Hepatic stellate cell (primary cell): ENCODE results near the gene B9D1.

ENCODE experiments used
- DNase-seq: peaks from one replicate; pipeline ENCODE4 v3.0.0; 2011; ENCODE audit warnings: low spot score

B9D1 gene, protein sequence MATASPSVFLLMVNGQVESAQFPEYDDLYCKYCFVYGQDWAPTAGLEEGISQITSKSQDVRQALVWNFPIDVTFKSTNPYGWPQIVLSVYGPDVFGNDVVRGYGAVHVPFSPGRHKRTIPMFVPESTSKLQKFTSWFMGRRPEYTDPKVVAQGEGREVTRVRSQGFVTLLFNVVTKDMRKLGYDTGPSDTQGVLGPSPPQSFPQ

DNA sequence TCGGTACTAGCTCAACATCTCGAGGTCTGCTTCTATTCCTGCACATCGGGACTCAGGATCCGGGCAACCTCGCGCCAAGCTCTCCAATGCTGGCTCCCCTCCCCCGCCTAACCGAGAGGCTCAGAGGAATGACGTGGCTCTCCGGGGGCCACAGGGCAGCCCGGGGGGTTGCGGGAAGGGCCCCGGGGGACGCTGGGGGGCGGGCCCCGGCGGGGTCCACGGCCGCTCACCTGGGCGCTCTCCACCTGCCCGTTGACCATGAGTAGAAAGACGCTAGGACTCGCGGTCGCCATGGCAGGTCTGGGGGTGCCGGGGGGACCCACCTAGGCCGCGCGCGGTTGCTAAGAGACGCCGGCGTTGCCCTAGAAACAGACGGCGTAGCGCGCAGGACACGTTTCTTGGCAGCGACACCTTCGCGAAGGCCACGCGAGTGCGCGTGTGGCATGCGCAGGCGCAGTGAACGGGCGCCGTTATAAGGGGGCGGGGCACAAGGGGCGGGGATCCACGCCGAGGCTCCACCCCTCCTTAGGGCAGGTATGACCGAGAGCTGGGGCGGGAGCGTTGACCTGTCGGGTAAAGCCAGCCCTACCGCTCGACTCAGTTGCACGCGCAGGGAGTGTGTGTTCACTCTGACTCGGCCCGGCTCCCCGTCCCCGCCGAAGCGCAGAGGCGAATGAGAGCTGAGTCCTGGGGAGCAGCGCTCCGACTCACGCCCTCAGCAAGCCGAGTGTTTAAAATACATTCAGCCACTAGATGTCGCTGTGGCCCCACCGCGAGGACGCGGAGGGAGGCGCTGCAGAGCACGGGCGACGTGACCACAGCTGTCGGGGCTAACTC lies at the start of gene B9D1:
TSS of gene B9D1 (minus strand) at position 447 of the 837 bp plus-strand sequence. CDS start at position 293, 154 bp downstream.
- peak; percentile 93 for DNase-seq

DNA sequence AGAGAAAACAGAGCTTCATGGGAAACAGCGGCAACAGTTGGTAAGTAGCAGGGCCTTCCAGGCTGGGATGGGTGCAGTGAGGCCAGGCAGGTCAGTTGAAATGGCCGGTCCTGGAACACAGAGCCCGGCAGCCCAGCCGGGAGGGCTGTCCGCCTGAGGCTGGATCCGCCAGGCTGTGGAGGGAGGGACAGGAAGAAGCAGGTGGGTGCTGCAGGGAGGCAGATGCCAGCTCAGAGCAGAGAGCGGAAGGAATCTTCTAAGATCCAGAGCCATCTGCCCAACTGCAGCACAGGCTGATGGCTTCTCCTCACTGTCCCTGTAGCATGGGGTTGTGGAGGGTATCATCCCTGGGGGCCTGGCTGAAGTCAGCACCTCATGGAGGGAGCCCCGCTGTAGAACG lies 49.1 kb upstream of the B9D1 start:
- DNase-seq = no peak

DNA sequence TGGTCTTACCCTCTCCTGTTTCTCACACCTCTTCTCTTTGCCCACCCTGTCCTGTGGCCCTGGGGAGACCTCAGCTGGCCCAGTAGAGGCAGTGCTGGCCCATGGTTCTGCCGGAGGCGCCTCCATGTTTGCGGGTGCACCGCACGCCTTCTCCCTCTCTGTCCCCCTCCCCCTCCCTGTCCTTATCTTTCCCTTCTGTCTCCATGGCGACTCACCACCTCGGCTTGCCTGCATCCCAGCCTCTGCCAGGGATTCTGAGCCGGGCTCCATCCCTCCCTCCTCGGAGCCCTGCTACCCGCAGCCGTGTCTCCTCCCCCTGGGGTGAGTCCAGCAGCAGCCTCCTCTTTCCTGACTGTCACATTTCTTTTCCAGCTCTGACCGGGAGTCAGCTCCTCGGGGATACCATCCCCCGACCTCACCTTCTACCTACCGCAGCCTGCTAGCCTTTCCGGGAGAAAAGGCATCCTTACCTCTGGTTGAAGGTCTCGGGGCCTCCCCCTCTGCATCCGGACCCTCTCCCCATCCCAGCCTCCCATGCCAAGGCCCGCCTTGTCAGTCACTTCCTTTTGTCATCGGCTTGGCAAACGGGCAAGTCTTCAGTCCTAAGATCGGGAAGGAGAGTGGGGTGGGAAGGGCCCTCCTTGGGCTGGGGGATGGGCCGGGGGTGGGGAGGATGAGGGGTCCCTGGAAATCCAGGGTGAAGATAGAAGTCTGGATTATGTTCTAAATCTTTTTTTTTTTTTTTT lies 48.5 kb upstream of the B9D1 start, which contains the start of gene RNF112:
TSS of gene RNF112 (plus strand) at position 358 of the 746 bp plus-strand sequence. CDS start at position 535, 177 bp downstream.
- peak; percentile 65 for DNase-seq

DNA sequence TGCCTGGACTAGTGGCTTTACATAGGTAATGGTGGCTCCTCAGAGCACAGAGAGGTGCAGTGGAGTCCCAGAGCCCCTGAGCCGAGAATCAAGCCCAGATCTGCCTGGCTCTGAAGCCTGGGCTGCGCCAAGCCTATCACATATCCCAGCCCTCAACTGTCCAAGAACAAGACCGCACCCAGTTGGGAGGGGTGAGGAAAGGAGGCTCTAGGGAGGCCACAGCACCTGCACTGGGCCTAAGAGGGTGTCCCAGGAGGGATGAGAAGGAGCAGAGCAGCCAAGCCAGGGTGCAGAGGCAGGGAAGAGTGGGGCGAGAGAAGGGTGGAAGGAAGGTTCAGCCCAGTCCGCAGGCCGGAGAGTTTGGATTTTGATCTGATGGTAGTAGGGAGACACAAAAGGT lies 47.6 kb upstream of the B9D1 start:
- DNase-seq = no peak

DNA sequence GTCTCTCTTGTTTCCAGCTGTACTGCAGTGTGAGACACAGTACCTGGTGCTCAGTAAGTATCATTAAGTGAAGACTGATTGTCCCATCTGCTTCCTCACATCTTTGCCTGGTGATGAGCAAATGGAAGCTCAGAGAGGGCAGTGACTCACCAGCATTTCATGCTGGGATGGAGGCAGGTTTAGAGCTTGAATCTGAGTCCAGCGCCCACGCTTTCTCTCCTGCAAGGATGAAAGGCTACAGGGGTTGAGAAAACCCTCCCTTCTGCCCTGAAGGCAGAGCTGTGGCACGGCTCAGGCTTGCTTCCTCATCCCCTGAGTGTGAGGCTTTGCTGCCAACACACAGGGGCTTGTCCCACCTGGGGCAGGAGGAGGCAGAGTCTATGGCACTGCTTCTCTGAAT lies 47.0 kb upstream of the B9D1 start:
- DNase-seq = no peak

DNA sequence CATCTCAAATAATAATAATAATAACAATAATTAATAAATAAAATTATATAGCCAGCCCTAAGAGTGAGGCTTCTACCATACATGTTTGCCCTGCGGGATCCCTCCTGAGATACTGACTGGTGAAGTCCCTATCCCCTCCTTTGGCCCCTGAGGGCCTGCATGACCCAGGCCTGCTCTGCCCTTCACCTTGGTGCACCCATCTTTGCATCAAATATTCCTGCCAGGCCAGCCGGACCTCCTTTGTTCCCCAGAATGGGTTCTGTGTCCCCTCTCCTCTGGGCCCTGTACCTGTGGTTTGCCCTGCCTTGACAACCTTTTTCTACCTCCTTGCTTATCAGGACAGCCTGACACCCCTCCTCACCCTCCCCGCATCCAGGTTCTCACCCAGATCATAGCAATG lies 46.5 kb upstream of the B9D1 start:
- no peak for DNase-seq

DNA sequence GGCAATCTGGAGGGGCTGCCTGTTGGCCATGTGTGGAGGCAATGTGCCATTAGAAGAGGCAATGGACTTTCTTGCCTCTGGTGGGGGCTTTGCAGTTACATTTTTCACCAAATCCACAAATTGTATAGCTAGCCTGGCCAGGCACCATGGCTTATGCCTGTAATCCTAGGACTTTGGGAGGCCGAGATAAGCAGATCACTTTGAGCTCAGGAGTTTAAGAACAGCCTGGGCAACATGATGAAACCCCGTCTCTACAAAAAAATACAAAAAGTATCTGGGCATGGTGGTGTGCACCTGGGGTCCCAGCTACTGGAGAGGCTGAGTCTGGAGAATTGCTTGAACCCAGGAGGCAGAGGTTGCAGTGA lies 45.8 kb upstream of the B9D1 start:
- DNase-seq = no peak

DNA sequence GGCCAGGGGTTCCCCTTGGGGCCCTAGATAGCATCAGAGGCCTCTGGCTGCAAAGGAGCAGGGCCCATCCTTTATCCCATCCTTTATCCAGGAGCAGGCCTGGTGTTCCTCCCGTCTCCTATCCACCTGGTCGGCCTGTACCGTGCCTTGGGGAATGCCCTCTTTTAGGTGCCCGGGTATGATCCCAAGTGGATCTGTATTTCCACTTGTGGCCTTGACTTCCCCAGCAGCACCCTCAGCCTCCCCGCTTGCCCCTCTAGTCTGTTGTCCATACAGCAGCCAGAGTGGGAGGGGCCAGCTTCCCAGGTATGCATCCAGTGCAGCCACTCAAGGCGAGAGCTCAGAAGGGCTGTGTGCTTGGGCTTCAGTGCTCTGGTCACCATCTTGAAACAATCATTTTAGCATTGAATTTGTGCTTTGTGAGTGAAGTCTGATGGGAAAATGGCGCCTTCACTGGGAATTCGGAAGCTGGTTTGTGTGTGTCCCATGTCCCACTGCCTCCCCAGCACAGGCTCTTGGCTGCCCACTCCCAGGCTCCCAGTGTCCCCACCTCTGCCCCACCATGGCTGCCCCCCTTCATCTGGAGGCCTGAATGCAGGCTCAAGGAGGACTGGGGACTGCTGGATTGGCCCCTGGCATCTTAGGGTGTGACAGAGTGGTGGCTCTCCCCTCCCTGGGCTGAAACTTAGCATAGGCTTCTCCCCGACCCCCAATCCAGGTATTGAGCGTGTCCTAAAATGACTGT lies 45.2 kb upstream of the B9D1 start:
- no peak for DNase-seq

DNA sequence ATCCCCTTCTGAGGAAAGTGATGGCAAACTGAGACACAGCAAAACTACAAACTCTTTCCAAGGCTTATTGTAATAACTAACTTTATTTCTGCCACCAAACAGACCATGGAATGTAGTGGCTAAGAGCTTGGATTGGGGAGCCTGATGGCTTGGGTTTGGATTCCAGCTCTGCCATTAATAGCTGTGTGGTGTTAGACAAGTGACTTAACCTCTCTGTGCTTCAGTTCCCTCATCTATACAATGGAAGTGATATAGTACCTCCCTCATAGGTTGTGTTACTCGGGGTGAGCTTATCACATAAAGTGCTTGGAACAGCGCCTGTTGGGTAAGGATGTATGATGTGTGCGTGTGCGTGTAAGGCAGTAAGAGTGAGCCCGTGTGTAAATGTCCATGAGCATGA lies 42.6 kb upstream of the B9D1 start:
- DNase-seq = no peak

DNA sequence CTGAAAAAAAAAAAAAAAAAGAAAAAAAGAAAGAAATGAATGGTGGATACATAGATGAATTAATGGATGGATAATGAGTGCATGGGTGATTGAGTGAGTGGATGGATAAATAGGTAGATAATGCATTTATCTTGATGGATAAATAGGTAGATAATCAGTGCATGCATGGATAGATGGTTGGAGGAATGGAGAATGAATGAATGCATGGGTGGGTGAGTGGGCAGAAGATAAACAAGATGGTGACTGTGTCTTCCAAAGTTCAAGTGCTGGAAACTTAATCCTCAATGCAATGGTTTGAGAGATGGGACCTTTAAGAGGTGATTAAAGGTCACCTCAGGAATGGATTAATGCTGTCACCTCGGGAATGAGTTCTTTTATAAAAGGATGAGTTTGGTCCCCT lies 41.7 kb upstream of the B9D1 start:
- no peak for DNase-seq

DNA sequence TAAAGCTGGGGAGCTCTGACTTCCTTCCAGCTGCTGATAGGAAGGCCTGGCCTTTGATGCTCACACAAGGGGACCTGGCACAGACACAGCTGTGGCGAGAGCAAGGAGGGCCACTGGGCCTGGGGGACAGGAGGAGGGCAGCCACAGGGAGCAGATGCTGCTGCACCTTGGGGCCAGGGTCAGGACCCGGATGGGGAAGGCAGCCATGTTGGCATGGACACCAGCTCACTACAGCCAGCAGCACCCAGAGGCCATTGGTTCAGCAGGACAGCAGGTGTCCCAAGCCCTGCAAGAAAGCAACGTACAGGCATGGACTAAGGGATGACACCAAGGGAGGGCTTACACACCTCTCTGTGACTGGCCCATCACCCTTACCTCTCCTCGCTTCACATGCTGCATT lies 40.5 kb upstream of the B9D1 start:
- no peak for DNase-seq

DNA sequence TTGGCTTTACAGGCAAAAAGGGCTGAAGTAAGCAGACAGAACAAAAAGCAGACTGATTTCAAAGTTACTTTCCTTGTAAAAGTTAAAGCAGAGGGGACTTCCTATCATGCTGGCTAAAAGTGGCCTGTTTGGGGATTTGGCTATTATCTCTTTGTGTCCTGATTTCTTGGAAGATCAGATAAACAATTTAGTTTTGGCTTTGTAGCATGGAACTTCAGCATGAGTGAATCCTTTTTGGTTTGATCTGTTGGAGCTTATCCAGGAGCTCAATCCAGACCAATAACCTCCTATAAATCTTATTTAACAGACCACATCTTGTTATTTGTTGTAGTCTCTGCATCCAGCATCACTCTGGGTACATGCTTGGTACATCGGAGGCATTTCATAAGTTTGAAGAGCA lies 39.6 kb upstream of the B9D1 start:
- DNase-seq = no peak

DNA sequence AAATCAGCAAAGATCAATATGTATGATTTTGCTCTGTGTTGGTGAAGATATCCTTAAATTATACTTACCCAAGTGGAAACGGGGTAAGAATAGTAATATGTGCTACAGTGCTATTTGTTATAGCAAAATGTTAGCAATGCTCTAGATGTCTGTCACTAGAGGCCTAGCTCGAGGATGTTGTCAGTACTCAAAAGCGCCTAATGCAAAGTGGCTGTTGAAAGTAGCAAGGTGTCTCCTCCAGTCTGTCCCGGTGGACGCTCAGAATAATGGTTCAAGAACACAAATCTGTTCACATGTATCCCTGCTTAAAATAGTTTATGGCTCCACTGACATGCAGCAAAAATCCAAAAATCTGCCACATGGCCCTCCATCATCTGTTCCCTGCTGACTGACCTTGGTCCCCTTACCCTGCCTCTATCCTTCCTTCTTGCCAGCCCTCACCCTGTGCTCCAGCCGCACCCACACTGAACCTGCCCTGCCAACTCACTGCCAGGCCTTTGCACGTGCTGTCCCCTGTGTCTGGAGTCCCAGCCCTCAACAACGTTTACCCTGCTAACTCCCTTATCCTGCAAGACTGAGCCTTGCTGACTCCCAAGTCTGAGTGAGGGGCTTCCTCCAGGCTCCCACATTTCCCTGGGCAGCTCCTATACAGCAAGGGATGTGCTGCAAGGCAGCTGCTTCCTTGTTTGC lies 38.9 kb upstream of the B9D1 start:
- no peak for DNase-seq

DNA sequence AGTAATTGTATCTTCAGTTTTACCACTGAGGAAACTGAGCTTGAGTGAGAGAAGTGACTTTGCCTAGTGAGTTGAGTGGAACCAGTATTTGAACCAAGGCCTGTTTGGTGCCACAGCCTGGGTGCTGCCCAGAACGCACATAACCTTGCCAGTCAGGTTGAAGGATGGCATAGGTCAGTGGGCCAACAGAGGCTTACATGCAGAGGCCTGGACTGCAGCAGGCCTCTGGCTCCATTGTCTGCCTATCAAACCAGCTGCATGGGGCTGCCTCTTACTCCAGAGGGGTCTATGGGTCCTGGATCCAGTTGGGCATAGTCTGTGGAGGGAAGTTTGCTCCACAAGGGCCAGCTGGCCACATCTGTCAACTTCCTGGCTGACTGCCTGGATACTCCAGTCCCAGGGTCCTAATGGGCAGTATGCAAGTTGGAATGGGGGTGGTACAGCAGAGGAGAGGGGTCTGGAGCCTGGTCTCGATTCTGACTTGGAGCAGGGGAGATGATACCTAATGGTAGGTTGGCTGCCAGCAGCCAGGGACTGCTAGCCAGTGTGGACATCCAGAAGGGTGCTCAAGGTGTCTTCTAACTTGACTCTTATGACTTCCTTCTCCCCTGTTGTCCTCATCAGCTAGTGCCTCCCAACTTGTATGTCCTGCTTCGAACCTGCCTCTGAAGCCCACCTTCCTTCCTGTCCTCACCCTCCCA lies 37.4 kb upstream of the B9D1 start:
- DNase-seq = no peak

DNA sequence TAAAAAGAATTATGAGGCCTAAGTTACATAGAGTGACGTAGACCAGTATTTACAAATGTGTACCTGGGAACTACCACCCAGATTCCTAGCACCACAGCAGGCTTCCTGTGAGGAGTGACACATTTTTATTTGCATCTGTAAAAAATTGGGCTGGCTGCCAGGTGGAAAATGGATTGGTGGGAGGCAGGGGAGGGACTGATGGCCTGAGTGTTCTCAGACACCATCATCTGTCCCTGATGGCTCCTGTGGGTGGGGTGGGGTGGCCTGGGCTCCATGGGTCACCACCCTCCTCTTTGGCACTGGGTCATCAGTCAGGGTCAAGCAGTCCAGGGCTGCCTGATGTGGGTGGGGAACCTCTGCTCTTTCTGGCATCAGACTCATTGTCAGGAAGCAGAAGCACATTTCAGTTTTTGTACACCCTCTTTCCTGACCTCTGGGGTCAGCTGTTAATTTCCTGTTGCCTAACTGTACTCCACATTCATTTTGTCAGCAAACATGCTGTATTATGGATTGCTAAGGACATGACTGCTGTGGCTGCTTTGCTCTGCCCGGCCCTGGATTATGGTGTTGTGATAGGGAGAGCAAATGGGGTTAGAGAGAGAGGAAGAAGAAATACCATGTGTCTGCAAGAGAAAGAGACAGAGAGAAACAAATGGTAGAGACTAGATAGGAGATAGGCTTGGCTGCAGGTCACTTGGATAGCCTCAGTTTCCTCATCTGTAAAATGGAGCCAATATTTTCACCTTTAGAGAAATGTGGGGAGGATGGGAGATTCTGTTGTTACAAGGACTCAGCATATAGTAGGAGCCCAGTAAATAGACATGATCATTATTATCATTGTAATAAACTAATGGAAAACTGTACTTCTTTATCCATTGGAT lies 36.0 kb upstream of the B9D1 start:
- DNase-seq = no peak

DNA sequence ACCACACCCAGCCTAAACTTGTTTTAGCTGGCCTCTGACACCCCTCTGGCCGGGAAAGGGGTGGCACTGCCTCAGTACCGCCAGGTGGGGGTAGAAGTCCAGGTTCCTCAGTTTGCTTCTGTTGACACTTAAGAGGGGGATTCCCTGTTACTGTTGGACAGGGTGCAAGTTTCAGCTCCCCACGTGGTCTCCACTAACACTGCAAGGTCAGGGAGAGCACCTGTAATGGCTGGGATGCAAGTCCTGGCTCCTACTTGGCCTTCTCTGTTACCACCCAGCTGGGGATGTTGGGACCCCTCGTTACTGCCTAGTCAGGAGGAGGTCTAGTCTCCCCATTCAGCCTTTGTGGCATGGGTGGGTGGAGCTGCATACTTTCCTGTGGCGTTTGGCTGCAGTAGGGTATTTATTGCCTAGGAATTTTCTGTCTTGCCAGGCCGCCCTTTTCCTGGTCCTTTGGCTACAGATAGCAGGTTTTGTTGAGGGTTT lies 35.1 kb upstream of the B9D1 start:
- DNase-seq = no peak

DNA sequence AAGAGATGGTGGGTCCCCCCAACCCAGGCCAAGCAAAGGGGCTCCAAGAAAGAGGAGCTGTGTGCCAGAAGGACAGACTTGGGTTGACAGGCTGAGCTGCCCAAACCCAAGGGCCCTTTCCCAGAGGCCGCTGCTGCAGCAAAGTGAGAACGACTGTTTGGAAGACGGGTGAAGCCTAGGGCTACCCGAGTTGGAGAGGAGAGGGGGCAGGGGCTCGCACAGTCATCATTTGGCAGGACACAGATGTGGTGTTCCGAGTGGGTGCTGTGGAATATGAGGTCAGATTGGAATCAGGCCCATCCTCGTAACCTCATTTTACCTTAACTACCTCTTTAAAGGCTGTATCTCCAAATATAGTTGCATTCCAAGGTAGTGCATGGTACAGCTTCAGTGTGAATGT lies 29.8 kb upstream of the B9D1 start:
- no peak for DNase-seq

DNA sequence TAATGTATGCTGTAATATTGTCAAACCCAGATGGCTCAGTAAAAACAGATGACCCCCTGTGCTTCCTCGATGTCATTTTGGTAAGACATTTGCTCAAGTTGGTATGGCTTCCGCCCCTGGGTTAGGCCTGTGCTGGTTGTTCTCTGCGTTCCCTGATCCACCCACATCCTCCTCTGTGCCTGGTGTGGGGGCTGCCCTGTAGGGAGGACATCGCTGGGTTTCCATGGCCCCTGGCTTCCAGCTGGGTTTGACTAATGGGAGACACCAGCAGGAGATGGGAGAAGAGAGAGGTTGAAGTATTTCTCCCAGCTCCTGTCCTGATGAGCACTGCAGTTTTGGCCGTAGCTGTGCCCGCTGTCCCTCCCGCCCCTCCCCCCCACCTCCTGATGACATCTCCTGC lies 28.9 kb upstream of the B9D1 start:
- no peak for DNase-seq

DNA sequence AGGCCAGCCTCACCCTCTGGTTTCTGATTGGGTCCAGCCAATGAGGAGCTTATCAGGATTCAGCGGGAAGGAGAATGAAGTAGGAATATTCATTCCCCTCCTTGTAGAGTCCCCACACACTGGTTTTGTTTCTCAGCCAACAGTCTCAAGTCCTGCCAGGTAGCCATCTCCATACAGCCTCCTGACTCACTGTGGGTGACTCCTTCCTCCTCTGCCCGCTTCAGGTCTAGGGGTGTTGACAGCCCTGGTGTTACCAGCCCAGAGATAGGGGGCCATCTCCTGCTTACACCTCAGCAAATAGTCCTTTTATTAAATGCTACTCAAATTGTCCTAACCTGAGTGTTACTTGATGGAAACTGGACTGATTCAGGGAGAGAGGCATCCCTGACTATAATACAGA lies 28.4 kb upstream of the B9D1 start:
- DNase-seq = no peak
